Cardiac muscle cell (in vitro differentiated cells and primary cell): ENCODE results near the gene CUX1. TPM values are rescaled to one million over a fixed set of nuclear protein-coding genes. Genes with fewer than 3 reads are reported as not detected.
"Not testable (repeated sequence)": the region's sequence is repeated elsewhere in the genome, so short reads cannot be mapped to it uniquely, and the experiment has no call there.

Source experiments
- DNase-seq, 2 donors: peaks; one replicate each; pipeline versions ENCODE4 v3.0.0 to v3.0.0-alpha.2; 2010 to 2017; ENCODE audit warnings: low read depth in 1 of 2, low spot score in 1 of 2
- H3K27ac ChIP-seq: fragments of 200-600 bp; sonication (generic); 2 replicates; pipeline ENCODE4 v1.5.1; 2016
- H3K27me3 ChIP-seq: fragments of 200-600 bp; sonication (generic); 2 replicates; pipeline ENCODE4 v1.6.0; 2016; ENCODE audit warnings: control low read depth
- H3K36me3 ChIP-seq: fragments of 200-600 bp; sonication (generic); 2 replicates; pipeline ENCODE4 v1.5.1; 2016; ENCODE audit warnings: control low read depth
- H3K4me1 ChIP-seq: fragments of 200-600 bp; sonication (generic); 2 replicates; pipeline ENCODE4 v1.8.1; 2017; ENCODE audit warnings: low read depth, mild to moderate bottlenecking, mixed run types
- H3K4me3 ChIP-seq: fragments of 200-600 bp; sonication (generic); 2 replicates; pipeline ENCODE4 v1.5.1; 2016; ENCODE audit warnings: mild to moderate bottlenecking
- H3K9me3 ChIP-seq: fragments of 200-600 bp; sonication (generic); 2 replicates; pipeline ENCODE4 v1.5.1; 2017; ENCODE audit warnings: low read depth, mild to moderate bottlenecking, control low read depth
- polyA plus RNA-seq: library from polyadenylated mRNA; unstranded; fragments of >200 nt; fragmentation: Nextera tagmentation; extraction: Ambion mirVana; gene quantifications from 2 replicates; pipeline ENCODE4 v1.2.1, GENCODE V29; 2016
- total RNA-seq: library from RNA; depleted of rRNA; stranded (reverse); fragments of >200 nt; gene quantifications from 2 replicates; pipeline ENCODE4 v1.2.3, GENCODE V29; 2016
- TF ChIP-seq, protein P1 (sequence below): IDR thresholded peaks from 2 replicates; pipeline ENCODE4 v1.5.1; 2012; ENCODE audit warnings: low read depth, mild to moderate bottlenecking, low read length

CUX1 gene
- total and polyA plus RNA-seq, 2 experiments from 2014 or later, result 67.7 to 85.3 TPM

DNA sequence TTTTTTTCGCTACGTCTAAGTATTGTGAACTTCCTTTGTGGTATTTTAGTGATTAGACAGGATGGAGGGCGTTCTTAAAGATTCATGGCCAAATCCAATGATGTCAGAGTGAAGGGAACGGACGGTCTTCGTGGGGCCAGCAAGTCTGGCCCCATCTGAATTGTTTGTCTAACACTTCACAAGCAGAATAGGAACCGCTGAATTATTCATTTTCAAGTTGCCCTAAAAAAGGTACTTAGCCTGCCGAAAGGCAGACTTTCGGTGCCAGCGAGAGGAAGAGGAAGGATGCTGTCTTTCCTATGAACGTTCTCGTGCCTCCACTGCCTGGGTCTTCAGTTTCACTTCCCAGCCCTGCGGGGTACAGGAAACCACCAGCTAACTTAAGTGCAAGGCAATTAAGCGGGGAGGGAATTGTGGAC lies 323.5 kb downstream of the CUX1 start:
- no peak overlapping the region for H3K27ac ChIP-seq
- H3K9me3 ChIP-seq, result no peaks in the 10 kb centered on the region

DNA sequence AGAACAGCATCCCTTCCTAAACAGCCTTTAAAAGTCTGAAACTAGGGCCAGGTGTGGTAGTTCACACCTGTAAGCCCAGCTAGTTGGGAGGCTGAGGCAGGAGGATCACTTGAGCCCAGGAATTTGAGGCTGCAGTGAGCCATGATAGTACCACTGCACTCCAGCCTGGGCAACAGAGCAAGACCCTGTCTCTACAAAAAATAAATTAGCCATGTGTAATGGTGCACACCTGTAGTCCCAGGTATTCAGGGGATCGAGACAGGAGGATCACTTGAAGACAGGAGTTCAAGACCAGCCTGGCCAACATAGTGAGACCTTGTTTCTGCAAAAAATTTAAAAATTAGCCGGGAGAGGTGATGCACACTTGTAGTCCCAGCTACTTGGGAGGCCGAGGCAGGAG lies 325.0 kb downstream of the CUX1 start:
- H3K27me3 ChIP-seq, H3K4me1 ChIP-seq, DNase-seq, H3K9me3 ChIP-seq, H3K4me3 ChIP-seq, H3K27ac ChIP-seq, H3K36me3 ChIP-seq: not testable (repeated sequence)

More for the DNA sequence above, 323.5 kb downstream of the CUX1 start:
- H3K4me3 ChIP-seq, result no peak overlapping the region
- H3K36me3 ChIP-seq, result no peaks in the 10 kb centered on the region
- H3K4me1 ChIP-seq, result no peaks in the 10 kb centered on the region
- DNase-seq, result no peak
- H3K27me3 ChIP-seq, result no peaks in the 10 kb centered on the region
- TF ChIP-seq, protein P1, sequence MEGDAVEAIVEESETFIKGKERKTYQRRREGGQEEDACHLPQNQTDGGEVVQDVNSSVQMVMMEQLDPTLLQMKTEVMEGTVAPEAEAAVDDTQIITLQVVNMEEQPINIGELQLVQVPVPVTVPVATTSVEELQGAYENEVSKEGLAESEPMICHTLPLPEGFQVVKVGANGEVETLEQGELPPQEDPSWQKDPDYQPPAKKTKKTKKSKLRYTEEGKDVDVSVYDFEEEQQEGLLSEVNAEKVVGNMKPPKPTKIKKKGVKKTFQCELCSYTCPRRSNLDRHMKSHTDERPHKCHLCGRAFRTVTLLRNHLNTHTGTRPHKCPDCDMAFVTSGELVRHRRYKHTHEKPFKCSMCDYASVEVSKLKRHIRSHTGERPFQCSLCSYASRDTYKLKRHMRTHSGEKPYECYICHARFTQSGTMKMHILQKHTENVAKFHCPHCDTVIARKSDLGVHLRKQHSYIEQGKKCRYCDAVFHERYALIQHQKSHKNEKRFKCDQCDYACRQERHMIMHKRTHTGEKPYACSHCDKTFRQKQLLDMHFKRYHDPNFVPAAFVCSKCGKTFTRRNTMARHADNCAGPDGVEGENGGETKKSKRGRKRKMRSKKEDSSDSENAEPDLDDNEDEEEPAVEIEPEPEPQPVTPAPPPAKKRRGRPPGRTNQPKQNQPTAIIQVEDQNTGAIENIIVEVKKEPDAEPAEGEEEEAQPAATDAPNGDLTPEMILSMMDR, result no peak

DNA sequence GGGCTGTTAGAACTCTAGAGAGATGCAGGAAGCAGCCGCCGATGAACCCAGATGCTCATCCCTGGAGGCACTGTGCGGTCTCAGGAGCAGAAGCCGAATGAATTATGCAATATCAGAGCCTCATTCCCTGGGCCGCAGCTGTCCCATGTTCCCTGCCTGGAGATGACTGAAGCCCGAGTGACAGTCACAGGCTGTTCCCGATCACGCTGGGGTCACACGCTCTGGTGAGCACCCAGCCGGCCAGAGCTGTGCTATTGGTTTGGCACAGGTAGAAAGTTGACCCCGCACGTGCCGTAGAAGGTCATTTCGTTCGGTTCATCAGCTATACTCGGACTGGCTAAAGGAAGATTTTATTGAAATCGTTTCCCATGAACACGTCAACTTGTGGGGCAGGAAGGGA lies 328.7 kb downstream of the CUX1 start:
- no peak overlapping the region for H3K27ac ChIP-seq
- no peak overlapping the region for H3K4me3 ChIP-seq
- no peak for DNase-seq
- H3K27me3 ChIP-seq, result no peaks in the 10 kb centered on the region
- no peaks in the 10 kb centered on the region for H3K9me3 ChIP-seq
- TF ChIP-seq, protein P1, result no peak
- H3K36me3 ChIP-seq, result no peaks in the 10 kb centered on the region
- no peaks in the 10 kb centered on the region for H3K4me1 ChIP-seq

DNA sequence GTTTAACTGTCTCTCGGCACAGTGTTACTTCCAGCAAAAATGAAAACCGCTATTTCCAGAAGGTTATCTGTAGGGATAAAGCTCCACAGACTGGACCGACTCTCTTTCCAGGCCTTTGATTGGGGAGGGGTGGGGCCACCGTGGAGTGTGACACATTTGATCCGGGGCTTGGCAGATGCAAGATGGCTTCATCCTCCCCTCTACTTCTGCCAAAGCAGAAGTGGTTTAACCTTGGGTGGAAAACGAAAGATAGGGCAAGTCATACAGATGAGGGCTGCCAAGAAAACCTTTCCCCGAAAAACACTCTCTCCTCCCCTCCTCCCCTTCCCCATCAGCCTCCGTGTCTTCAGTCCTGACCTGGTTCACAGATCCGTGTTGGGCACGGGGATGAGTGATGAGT lies 329.6 kb downstream of the CUX1 start:
- no peaks in the 10 kb centered on the region for H3K9me3 ChIP-seq
- no peaks in the 10 kb centered on the region for H3K27me3 ChIP-seq
- H3K27ac ChIP-seq, result no peak overlapping the region
- H3K36me3 ChIP-seq, result no peaks in the 10 kb centered on the region
- peak in 1 of 2 donors; percentile 87 for DNase-seq
- H3K4me1 ChIP-seq, result no peaks in the 10 kb centered on the region
- TF ChIP-seq, protein P1, result no peak
- H3K4me3 ChIP-seq, result no peak overlapping the region

DNA sequence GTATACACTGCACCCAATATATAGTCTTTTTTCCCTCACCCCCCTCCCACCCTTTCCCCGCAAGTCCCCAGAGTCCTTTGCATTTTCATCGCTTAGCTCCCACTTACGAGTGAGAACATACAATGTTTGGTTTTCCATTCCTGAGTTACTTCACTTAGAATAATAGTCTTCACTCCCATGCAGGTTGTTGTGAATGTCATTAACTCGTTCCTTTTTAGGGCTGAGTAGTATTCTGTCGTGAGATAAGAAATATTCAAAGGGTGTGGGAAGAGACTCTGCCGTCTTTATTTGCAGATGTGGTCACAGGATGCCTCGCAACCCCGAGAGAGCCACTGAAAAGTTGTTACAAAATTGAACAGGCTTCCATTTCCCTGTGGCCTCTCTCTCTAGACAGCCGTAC lies 331.4 kb downstream of the CUX1 start:
- Histone ChIP-seq H3K27me3 (no peaks in the 10 kb centered on the region), H3K27ac (no peak overlapping the region), H3K4me1 (peaks cover 8% of the 10 kb centered on the region), H3K9me3 (no peaks in the 10 kb centered on the region), H3K36me3 (no peaks in the 10 kb centered on the region), H3K4me3 (no peak overlapping the region)
- TF ChIP-seq, protein P1, result no peak
- no peak for DNase-seq

DNA sequence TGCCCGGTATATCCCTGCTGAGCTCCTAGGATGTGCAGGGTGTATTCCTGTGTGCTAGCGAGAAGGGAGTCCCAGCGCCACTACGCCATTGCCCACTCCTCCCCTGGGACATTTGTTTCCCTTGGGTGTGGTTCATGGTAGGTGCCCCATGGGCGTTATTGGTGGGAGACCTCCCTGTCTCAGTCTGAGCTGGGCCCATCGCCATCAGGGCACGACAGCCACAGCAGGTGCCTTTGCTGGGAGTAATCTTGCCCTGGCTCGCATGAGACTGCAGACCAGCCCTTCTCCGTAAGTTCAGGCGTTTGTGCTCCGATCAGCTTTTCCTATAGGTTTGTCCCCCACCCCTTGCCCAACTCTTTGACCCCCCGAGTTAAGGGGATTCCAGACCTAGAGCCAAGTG lies 332.0 kb downstream of the CUX1 start:
- TF ChIP-seq, protein P1, result no peak
- Histone ChIP-seq H3K27ac (no peak overlapping the region), H3K4me1 (peaks cover 8% of the 10 kb centered on the region), H3K9me3 (no peaks in the 10 kb centered on the region), H3K36me3 (no peaks in the 10 kb centered on the region), H3K4me3 (no peak overlapping the region), H3K27me3 (no peaks in the 10 kb centered on the region)
- DNase-seq, result no peak
